ENCODE results near the gene P4HA3. TPM values are rescaled to one million over a fixed set of nuclear protein-coding genes. Genes with fewer than 3 reads are reported as not detected.
"Not testable (repeated sequence)": the region's sequence is repeated elsewhere in the genome, so short reads cannot be mapped to it uniquely, and the experiment has no call there.

P4HA3 gene
- total RNA-seq, result 0.45 TPM

DNA sequence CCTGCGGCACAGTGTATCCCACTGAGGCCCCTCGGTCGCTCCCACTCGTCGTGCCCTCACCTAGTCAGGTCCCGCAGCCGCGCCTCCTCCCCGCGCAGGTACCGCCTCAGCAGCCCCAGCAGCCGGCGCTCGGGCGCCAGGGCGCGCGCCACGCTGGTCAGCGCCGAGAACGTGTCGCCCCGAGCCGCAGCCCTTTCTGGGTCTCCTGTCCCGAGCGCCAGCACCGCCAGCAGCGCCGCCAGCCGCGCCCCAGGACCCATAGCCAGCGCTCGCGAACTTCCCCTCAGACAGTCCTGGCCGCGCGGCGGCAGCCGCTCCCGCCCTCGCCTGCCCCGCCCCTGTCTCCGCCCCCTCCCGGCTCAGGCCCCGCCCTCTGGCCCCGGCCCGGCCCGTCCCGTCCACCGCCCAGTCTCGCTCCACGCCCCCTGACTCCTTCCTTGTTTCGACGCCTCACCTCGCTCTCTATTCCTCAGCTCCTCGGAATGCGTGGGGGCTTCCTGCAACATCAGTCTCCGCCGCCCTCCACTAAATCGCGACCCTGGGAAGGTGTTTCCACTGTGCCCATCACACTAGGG lies at the start of gene P4HA3:
Gene P4HA3 (minus strand): TSS at position 289 of the 575 bp plus-strand sequence. CDS start 29 bp downstream, at position 260.
- DNase-seq (ENCODE audit: low spot score), result peak; percentile 81
- intact Hi-C loops (cut with DNase I), result no loop called here
- peak; percentile 82 for ATAC-seq

DNA sequence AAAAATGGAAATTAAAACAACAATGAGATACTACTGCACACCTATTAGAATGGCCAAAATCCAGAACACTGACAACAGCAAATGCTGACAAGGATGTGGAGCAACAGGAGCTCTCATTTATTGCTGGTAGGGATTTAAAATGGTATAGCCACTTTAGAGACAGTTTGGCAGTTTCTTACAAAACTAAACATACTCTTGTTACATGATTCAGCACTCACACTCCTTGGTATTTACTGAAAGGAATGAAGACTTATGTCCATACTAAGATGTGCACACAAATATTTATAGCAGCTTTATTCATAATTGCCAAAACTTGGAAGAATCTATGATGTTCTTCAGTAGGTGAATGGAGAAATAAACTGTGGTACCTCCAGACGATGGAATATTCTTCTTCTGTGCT lies 46.0 kb upstream of the P4HA3 start:
- intact Hi-C loops (cut with DNase I), result no loop called here
- DNase-seq (ENCODE audit: low spot score), result no peak
- no peak for ATAC-seq

DNA sequence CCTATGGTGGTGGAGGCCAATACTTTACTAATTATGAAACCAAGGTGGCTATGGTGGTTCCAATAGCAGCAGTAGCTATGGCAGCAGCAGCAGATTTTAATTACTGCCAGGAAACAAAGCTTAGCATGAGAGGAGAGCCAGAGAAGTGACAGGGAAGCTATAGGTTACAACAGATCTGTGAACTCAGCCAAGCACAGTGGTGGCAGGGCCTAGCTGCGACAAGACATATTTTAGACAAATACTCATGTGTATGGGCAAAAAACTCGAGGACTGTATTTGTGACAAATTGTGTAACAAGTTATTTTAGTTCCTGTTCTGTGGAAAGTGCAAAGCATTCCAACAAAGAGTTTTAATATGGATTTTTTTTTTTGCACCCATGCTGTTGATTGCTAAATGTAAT lies 44.2 kb upstream of the P4HA3 start:
- ATAC-seq, result no peak
- intact Hi-C loops (cut with DNase I), result no loop called here

DNA sequence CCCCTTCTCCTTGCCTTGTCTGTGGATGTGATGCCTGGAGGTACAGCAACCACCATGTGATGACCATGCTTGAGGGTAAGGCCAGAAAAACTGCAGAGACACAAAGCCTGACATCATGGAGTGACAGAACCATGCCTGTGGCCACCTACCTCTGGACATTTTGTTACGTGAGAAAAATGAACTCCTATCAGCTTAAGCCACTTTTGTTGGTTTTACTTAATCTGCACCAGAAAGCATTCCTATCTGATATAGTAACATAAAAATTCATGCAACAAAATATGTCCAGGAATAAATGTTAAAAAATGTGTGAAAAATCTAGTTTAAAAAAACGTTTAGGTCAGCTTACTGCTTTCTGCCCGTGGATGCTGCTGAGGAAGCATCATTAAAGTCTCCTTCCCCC lies 42.6 kb upstream of the P4HA3 start:
- ATAC-seq (no peak), DNase-seq (ENCODE audit: low spot score) (no peak)
- intact Hi-C loops (cut with DNase I), result no loop called here

More for the DNA sequence above, 44.2 kb upstream of the P4HA3 start:
- DNase-seq (ENCODE audit: low spot score), result no peak

DNA sequence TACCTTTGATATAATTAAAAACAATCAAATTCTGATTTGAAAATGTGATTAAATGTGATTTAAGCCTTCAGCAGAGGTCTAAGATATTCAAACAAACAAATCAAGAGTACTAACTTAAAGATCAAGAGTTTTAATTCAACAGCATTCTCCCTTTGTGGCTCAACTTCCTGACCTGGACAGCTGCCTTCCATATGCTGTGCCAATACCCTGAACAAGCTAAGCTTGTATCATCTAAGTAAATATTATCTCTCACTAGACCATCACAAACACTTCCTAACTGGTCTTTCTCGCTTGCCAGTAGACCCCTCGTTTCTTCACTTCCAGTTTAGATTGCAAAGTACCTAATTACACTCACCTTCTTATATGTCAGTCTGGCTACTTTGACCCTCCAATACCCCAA lies 35.9 kb upstream of the P4HA3 start:
- DNase-seq (ENCODE audit: low spot score) (no peak), ATAC-seq (no peak)
- intact Hi-C loops (cut with DNase I), result loop anchor here (5.0 kb wide), 1 partner anchor 760 kb away; no protein-coding TSS in a partner anchor

DNA sequence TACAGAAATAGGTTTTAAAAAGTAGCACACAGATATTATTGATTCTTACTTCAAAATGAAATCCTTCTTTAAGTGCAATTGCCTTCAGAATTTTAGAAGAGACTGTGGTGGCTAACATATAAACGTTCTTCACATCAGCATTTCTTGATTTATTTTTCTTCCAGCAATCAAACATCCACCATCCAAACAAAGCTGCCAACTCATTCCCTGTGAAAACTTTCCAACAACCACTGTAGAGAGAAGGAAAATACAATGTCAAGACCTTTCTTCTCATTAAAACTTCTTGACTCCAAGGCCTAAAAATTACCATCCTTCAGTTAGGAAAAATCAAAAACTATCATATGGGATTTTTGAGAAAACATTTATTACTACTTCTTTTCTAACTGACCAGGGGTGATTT lies 34.0 kb upstream of the P4HA3 start:
- no peak for ATAC-seq
- intact Hi-C loops (cut with DNase I), result loop anchor here (5.0 kb wide), 1 partner anchor 762 kb away; no protein-coding TSS in a partner anchor
- DNase-seq (ENCODE audit: low spot score), result no peak

DNA sequence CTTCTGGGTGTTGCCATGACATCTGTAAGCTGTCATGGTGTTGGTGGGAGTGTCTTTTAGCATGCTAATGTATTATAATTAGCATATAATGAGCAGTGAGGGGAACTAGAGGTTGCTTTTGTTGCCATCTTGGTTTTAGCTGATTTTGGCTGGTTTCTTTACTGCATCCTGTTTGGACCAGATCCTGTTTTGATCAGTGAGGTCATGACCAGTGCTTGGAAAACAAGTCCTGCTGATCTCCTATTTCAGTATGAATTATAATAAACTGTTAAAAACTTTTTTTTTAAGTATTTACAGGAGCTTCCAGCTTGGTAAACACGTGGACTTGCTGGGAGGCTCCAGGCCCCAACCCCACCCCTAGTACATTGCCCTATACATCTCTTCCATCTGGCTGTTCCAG lies 30.5 kb upstream of the P4HA3 start:
- intact Hi-C loops (cut with DNase I), result no loop called here
- ATAC-seq (no peak), DNase-seq (ENCODE audit: low spot score) (no peak)

DNA sequence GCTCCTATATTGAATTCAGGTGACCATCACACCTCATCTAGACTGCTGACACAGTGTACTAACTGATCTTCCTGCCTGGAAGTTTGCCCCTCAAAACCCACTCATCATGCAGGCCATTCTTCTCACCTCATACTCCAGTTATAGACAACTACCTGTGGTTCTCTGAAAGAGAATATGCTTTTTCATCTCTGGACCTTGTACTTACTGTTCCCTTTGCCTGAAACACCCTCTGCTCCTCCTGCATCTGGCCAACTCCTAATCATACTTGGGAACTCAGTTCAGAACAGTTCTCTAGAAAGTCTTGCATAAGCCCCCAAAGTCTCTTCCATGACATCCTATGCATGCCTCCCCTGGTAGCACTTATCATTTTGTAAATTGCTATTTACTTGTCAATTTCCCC lies 28.2 kb upstream of the P4HA3 start:
- no peak for ATAC-seq
- intact Hi-C loops (cut with DNase I), result no loop called here
- no peak for DNase-seq (ENCODE audit: low spot score)

DNA sequence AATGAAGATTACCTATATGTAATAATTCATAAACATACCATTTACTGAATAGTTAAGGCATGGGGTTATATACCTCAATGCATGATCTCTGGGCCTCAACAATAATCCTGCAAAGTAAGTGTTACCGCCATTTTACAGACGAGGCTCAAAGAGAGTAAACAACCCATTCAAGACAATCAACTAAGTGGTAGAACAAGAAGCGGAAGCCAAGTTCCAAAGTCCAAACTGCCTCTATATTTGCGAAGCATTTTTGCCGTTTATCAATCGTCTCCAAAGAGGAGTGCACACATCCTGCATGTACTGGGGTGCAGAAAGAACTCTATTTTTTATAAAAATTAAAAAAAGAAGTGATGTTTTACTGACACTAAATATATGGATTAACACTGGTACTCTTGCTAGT lies 27.5 kb upstream of the P4HA3 start:
- DNase-seq (ENCODE audit: low spot score) (no peak), ATAC-seq (no peak)
- intact Hi-C loops (cut with DNase I), result no loop called here

DNA sequence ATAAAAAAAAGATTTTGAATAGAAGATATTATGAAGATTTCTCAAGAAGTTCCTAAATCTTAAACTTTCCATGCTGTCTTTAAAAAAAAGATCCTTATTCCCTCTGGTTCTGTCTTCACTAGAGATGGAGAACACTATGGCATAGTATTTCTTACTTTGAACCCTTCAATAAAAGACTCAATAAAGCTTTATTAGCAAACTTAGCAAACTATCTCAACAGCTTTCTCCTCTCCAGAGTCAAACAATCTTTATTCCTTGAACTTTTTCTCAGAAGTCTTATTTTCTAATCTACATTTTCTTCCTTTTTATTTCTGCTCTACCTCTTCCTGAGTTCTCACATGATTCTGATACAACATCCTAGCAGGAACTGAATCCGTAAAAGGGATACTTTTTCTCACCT lies 21.8 kb upstream of the P4HA3 start:
- ATAC-seq, result no peak
- DNase-seq (ENCODE audit: low spot score), result no peak
- intact Hi-C loops (cut with DNase I), result no loop called here

DNA sequence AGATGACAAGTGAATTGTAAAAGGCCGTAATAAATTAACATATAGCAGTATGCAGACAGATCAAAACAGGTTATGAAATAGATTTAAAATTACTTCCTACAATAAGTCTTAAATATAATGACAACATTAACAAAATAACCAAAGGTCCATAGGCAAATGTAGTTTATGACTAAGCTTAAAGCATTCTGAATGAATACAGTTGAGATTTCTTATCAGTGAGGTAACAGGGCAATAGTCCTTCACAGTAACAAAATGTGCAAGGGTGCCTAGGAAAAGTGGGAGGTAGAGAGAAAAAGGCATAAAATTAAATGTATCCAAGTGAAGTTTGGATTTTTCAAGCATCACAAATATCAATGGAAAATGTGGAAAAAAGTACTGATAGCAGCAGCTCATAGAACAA lies 20.9 kb upstream of the P4HA3 start:
- intact Hi-C loops (cut with DNase I), result no loop called here
- DNase-seq (ENCODE audit: low spot score), result no peak
- no peak for ATAC-seq

DNA sequence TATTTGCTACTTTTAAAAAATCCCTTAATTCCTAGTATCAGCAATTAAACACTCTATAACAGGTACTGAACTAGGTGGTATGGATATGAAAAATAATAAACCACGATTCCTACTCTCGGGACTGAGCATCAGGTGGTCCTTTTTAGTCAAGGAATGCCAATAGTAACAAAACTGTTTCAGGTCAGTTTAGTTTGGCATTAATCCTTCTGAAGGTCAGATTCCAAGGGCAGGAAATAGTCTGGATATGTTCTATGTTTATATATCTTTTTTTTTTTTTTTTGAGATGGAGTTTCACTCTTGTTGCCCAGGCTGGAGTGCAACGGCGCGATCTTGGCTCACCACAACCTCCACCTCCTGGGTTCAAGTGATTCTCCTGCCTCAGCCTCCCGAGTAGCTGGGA lies 19.6 kb upstream of the P4HA3 start:
- DNase-seq (ENCODE audit: low spot score); ATAC-seq; intact Hi-C loops (cut with DNase I): not testable (repeated sequence)

DNA sequence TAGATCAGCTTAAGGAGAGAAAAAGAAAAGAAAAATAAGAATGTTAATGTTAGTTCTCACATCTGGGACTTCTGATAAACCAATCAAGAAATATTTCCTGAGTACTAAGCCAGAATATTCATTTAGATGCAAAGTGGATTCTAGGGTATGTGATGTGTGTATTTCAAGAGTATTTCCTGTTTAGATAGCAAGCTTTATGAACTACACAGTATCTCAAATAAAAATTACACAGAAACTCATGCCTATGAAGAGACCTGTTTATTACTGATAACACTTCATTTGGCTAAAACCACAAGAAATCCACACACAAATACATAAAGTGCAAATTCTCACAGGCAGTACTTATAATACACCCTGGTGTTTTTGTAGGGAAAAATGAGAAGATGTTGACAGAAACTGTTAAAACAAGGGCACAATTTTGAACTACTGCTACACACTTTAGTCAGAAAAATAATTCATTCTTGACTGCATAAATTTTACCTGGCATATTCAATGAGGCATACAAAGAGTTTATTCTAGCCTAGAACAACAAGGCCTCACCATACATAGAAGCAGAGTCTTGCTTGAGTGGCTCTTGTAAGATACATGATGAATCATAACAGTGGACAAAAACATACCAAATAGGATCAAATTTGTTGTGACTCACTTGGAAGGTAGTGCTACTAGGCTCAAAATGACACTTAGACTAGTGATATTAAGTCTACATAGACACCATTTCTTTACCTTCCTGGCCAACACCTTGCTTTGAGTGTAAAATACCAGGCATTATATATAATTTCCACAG lies 18.8 kb upstream of the P4HA3 start:
- intact Hi-C loops (cut with DNase I), result no loop called here
- DNase-seq (ENCODE audit: low spot score), result no peak
- ATAC-seq, result no peak

DNA sequence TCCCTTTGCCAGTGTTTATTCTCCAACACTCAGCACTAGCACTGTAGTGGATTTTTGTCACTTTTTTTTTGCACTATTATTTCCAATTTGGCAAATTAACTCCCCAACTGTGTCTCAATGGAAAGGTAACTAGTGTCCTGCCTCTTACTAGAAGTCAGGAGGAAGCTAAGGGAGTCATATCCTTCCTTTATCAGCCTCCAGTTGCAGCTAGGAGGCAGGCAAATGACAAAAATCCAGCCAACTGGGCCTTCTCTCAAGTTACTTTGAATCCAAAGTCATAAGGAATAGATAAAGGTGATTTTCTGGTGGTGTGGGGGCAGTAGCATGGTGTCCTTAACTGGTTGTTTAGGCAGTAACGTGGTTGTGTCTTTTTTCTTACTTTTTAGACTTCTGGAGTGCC lies 15.6 kb upstream of the P4HA3 start:
- ATAC-seq (no peak), DNase-seq (ENCODE audit: low spot score) (no peak)
- intact Hi-C loops (cut with DNase I), result no loop called here

DNA sequence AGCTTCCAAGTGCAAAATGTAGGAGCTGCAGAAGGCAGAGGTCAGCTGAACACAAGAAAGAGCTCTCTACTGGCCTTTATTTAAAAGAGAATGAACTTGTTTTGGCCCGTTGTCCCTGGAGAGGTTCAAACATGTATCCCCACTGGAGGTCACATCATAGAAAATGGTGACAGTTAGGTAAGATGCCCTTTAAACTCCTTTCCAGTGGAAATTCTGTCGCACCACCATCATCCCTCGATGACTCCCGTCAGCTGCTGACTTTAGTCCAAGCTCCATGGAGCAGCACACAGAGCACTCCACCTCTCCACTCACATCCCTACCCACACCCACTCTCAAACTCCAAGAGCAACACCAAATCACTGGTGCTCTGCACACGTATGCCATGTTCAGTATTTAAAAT lies 15.2 kb upstream of the P4HA3 start:
- no peak for ATAC-seq
- intact Hi-C loops (cut with DNase I), result no loop called here
- no peak for DNase-seq (ENCODE audit: low spot score)

DNA sequence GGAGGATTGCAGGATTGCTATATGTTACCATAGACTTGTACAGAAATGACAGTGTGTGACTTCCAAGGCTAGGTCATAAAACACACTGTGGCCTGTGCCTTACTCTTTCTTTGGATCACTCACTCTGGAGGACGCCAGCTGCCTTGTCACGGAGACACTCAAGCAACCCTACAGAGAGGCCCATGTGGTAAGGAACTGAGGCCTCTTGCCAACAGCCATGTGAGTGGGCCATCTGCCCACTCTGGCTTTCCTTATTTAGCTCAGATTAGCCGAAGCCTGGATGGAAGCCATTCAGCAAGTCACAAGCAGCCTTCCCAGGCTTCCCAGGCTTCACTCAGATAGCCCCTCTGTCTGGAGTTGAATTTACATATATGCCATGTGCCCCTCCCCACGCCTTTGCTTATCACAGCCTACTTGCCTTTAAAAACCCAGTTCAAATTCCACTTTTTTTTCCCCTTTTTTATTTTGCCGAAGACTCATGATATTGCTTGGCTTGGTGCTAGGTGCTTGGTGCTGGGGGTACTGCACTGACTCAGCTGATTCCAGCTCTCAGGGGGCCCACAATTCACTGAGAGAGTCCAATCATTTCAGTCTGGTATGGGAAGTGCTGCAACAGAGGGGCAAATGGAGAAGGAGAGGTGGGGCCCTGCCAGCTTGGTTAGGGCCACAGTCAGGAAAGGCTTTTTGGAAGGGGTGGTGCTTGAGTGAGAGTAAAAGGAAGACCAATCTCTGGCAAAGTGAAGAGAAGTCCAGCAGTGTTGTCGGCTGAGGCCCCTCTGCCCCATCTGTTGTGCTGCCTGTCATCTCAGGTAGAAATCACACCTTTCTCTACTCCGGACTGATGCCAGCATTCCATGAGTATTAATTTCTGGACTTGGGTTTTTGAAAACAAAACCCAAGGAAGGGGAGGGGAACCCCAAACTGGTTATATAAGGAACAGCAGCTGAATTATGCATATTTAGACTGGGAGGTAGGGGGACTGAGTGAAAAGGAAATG lies 14.5 kb upstream of the P4HA3 start:
- peak; percentile 76 for DNase-seq (ENCODE audit: low spot score)
- peak; percentile 91 for ATAC-seq
- intact Hi-C loops (cut with DNase I), result no loop called here

DNA sequence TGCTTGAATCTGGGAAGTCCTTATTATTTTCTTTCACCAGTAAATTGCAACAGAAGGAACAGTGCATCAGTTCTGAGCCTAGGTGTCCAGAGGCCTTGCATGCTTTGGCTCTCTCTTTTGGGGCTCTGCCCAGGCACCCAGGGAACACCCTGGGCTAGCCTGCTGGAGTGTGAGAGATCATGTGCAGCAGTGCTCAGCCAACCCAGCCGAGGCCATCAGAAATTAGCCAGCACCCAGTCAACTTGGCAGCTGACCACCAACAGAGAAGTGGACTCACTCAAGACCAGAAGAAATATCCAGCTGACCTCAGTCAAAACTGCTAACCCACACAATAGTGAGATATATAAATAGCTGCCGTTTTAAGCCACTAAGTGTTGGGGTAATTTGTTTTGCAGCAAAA lies 11.2 kb upstream of the P4HA3 start:
- intact Hi-C loops (cut with DNase I), result no loop called here
- DNase-seq (ENCODE audit: low spot score) (peak; percentile 65), ATAC-seq (peak; percentile 77)

DNA sequence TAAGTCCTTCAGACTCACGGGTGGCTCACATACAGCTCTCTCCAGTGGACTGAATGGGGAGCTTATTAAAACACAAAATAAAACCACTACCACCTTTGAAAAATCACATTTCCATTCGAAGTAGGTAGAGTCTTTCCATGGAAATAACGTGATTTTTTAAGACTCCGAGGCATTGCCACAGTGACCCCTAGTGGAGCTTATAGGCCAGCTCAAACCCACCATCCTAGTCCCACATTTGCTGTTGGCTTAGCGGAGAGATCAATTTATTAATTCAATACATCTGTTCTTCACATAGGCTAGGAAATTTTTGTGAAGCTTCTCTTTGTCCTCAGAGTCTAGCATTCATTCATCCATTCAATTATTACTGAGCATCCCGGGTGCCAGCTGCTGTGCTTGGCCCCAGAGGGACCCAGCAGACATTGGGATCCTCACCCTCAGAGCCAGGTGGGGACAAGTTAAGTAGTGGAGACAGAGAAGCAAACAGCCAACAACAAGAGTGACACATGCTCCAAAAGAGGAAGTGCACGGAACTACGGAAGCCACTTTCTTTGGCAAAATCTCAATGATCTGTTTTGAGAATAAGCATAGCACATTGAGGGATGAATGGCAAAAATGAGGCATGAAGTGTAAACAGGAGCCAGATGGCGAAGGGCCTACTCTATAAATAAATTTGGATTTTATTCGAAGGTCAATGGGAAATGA lies 10.2 kb upstream of the P4HA3 start:
- ATAC-seq, result peak; percentile 43
- no peak for DNase-seq (ENCODE audit: low spot score)
- intact Hi-C loops (cut with DNase I), result no loop called here

DNA sequence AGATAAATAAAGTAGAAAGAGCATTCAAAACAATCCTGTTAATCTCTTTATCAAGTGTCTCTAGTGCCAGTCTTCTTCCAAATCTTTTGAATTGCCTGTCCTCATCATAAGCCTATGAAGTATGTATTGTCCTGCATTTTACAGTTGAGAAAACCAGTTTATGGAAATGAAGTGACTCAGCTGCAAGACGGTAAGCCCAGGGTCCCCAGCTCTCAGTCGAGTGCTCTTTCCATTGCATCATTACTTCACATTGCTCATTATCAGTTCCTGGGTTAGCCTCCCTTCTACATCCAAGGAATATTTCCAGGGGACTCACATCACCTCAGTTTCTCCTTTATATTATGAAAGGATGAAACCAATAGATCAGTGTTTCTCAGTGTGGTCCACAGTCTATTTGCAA lies 9.1 kb upstream of the P4HA3 start:
- DNase-seq (ENCODE audit: low spot score) (no peak), ATAC-seq (no peak)
- intact Hi-C loops (cut with DNase I), result no loop called here
